Activated naive CD4-positive, alpha-beta T cell treated with anti-CD3 and anti-CD28 coated beads, Interleukin-2, amount 50 U/mL, for 24 hours (primary cell): ENCODE data around the gene AMN1.
A peak's percentile ranks its signal among the peaks of the same experiment; 100 is the strongest.
"Not testable (repeated sequence)": the region's sequence is repeated elsewhere in the genome, so short reads cannot be mapped to it uniquely, and the experiment has no call there.

Source experiments
- H3K27ac Mint-ChIP-seq: one replicate; pipeline ENCODE4 v1.8.0; 2021; ENCODE audit warnings: mild to moderate bottlenecking, mixed read lengths
- H3K27me3 Mint-ChIP-seq: one replicate; pipeline ENCODE4 v1.8.0; 2021; ENCODE audit warnings: mixed read lengths
- H3K36me3 Mint-ChIP-seq: one replicate; pipeline ENCODE4 v1.8.0; 2021; ENCODE audit warnings: mixed read lengths
- H3K4me1 Mint-ChIP-seq: one replicate; pipeline ENCODE4 v1.8.0; 2021; ENCODE audit warnings: mixed read lengths
- H3K4me3 Mint-ChIP-seq: one replicate; pipeline ENCODE4 v1.8.0; 2021; ENCODE audit warnings: mild to moderate bottlenecking, mixed read lengths
- H3K9me3 Mint-ChIP-seq: one replicate; pipeline ENCODE4 v1.8.0; 2021; ENCODE audit warnings: mixed read lengths

The AMN1 gene

GRCh38 chr12:31728917-31729640, at the start of gene AMN1:
AMN1 (minus strand) TSS chr12:31729021; CDS start chr12:31729008, 13 bp downstream.
- no peaks in the 10 kb centered on the region for H3K9me3 Mint-ChIP-seq

GRCh38 chr12:31773867-31774266, 45.0 kb upstream of the AMN1 start:
- H3K27ac Mint-ChIP-seq: peak overlapping the region; percentile 74
- H3K36me3 Mint-ChIP-seq: peaks cover 1% of the 10 kb centered on the region
- peaks cover 23% of the 10 kb centered on the region for H3K4me1 Mint-ChIP-seq
- peak overlapping the region; percentile 4 for H3K4me3 Mint-ChIP-seq
- no peaks in the 10 kb centered on the region for H3K9me3 Mint-ChIP-seq
- no peaks in the 10 kb centered on the region for H3K27me3 Mint-ChIP-seq

More at GRCh38 chr12:31728917-31729640, at the start of gene AMN1:
- no peaks in the 10 kb centered on the region for H3K27me3 Mint-ChIP-seq
- peaks cover 32% of the 10 kb centered on the region for H3K36me3 Mint-ChIP-seq
- H3K4me3 Mint-ChIP-seq: peak within 1 kb of the TSS; percentile 99
- H3K27ac Mint-ChIP-seq: peak within 1 kb of the TSS; percentile 99
- H3K4me1 Mint-ChIP-seq: peaks cover 57% of the 10 kb centered on the region

GRCh38 chr12:31773223-31773750, 44.5 kb upstream of the AMN1 start:
- H3K27me3 Mint-ChIP-seq: no peaks in the 10 kb centered on the region
- H3K4me3 Mint-ChIP-seq: peak overlapping the region; percentile 4
- H3K27ac Mint-ChIP-seq: peak overlapping the region; percentile 74

GRCh38 chr12:31772685-31773222, 43.9 kb upstream of the AMN1 start:
- Mint-ChIP-seq H3K9me3 (no peaks in the 10 kb centered on the region), H3K27me3 (no peaks in the 10 kb centered on the region), H3K27ac (no peak overlapping the region), H3K4me3 (no peak overlapping the region), H3K36me3 (peaks cover 1% of the 10 kb centered on the region), H3K4me1 (peaks cover 28% of the 10 kb centered on the region)

More at GRCh38 chr12:31773223-31773750, 44.5 kb upstream of the AMN1 start:
- no peaks in the 10 kb centered on the region for H3K9me3 Mint-ChIP-seq
- H3K4me1 Mint-ChIP-seq: peaks cover 23% of the 10 kb centered on the region
- H3K36me3 Mint-ChIP-seq: peaks cover 1% of the 10 kb centered on the region

GRCh38 chr12:31772186-31772585, 43.4 kb upstream of the AMN1 start:
- H3K4me3 Mint-ChIP-seq: no peak overlapping the region
- H3K9me3 Mint-ChIP-seq: no peaks in the 10 kb centered on the region
- peaks cover 1% of the 10 kb centered on the region for H3K36me3 Mint-ChIP-seq
- no peak overlapping the region for H3K27ac Mint-ChIP-seq
- peaks cover 32% of the 10 kb centered on the region for H3K4me1 Mint-ChIP-seq
- no peaks in the 10 kb centered on the region for H3K27me3 Mint-ChIP-seq

GRCh38 chr12:31768046-31768445, 39.2 kb upstream of the AMN1 start:
- Mint-ChIP-seq H3K4me1 (peaks cover 27% of the 10 kb centered on the region), H3K4me3 (no peak overlapping the region), H3K27ac (peak overlapping the region; percentile 41), H3K9me3 (peaks cover 9% of the 10 kb centered on the region), H3K36me3 (peaks cover 4% of the 10 kb centered on the region), H3K27me3 (no peaks in the 10 kb centered on the region)

GRCh38 chr12:31765931-31766330, 37.1 kb upstream of the AMN1 start:
- Mint-ChIP-seq H3K27ac (no peak overlapping the region), H3K4me1 (peaks cover 22% of the 10 kb centered on the region)

GRCh38 chr12:31759632-31760459, 31.0 kb upstream of the AMN1 start:
- Mint-ChIP-seq H3K36me3 (peaks cover 2% of the 10 kb centered on the region), H3K9me3 (peaks cover 6% of the 10 kb centered on the region), H3K4me1 (peaks cover 23% of the 10 kb centered on the region), H3K4me3 (no peak overlapping the region), H3K27ac (no peak overlapping the region), H3K27me3 (no peaks in the 10 kb centered on the region)

More at GRCh38 chr12:31765931-31766330, 37.1 kb upstream of the AMN1 start:
- H3K4me3 Mint-ChIP-seq: no peak overlapping the region
- H3K27me3 Mint-ChIP-seq: no peaks in the 10 kb centered on the region
- H3K36me3 Mint-ChIP-seq: peaks cover 3% of the 10 kb centered on the region
- H3K9me3 Mint-ChIP-seq: peaks cover 11% of the 10 kb centered on the region

GRCh38 chr12:31758297-31758696, 29.5 kb upstream of the AMN1 start:
- not testable (repeated sequence) for H3K27me3 Mint-ChIP-seq, H3K36me3 Mint-ChIP-seq, H3K4me3 Mint-ChIP-seq, H3K9me3 Mint-ChIP-seq, H3K27ac Mint-ChIP-seq
- peaks cover 19% of the 10 kb centered on the region for H3K4me1 Mint-ChIP-seq

- Mint-ChIP-seq H3K36me3 (no peaks in the 10 kb centered on the region), H3K9me3 (no peaks in the 10 kb centered on the region), H3K4me1 (peaks cover 22% of the 10 kb centered on the region)
These were observed 28.2 kb upstream of the AMN1 start for GRCh38 chr12:31756977-31757420.

GRCh38 chr12:31752450-31752849, 23.6 kb upstream of the AMN1 start:
- Mint-ChIP-seq H3K27me3 (no peaks in the 10 kb centered on the region), H3K4me3 (no peak overlapping the region), H3K4me1 (peaks cover 37% of the 10 kb centered on the region), H3K27ac (no peak overlapping the region), H3K9me3 (no peaks in the 10 kb centered on the region), H3K36me3 (peaks cover 2% of the 10 kb centered on the region)

More at GRCh38 chr12:31756977-31757420, 28.2 kb upstream of the AMN1 start:
- no peak overlapping the region for H3K27ac Mint-ChIP-seq
- no peaks in the 10 kb centered on the region for H3K27me3 Mint-ChIP-seq
- H3K4me3 Mint-ChIP-seq: no peak overlapping the region

GRCh38 chr12:31751085-31751484, 22.3 kb upstream of the AMN1 start:
- H3K4me1 Mint-ChIP-seq: peaks cover 48% of the 10 kb centered on the region
- no peak overlapping the region for H3K4me3 Mint-ChIP-seq
- H3K9me3 Mint-ChIP-seq: no peaks in the 10 kb centered on the region
- H3K27me3 Mint-ChIP-seq: no peaks in the 10 kb centered on the region
- H3K36me3 Mint-ChIP-seq: peaks cover 2% of the 10 kb centered on the region
- H3K27ac Mint-ChIP-seq: peak overlapping the region; percentile 55

GRCh38 chr12:31750747-31751039, 21.9 kb upstream of the AMN1 start:
- no peak overlapping the region for H3K4me3 Mint-ChIP-seq

GRCh38 chr12:31749024-31749704, 20.3 kb upstream of the AMN1 start:
- H3K36me3 Mint-ChIP-seq: peaks cover 2% of the 10 kb centered on the region
- peak overlapping the region; percentile 83 for H3K27ac Mint-ChIP-seq
- no peaks in the 10 kb centered on the region for H3K27me3 Mint-ChIP-seq
- peak overlapping the region; percentile 24 for H3K4me3 Mint-ChIP-seq
- peaks cover 68% of the 10 kb centered on the region for H3K4me1 Mint-ChIP-seq
- H3K9me3 Mint-ChIP-seq: no peaks in the 10 kb centered on the region

More at GRCh38 chr12:31750747-31751039, 21.9 kb upstream of the AMN1 start:
- Mint-ChIP-seq H3K4me1 (peaks cover 52% of the 10 kb centered on the region), H3K27ac (peak overlapping the region; percentile 76), H3K27me3 (no peaks in the 10 kb centered on the region), H3K9me3 (no peaks in the 10 kb centered on the region), H3K36me3 (peaks cover 2% of the 10 kb centered on the region)

GRCh38 chr12:31745242-31745641, 16.4 kb upstream of the AMN1 start:
- Mint-ChIP-seq H3K9me3 (no peaks in the 10 kb centered on the region), H3K4me1 (peaks cover 86% of the 10 kb centered on the region), H3K27me3 (no peaks in the 10 kb centered on the region), H3K36me3 (no peaks in the 10 kb centered on the region), H3K27ac (peak overlapping the region; percentile 48), H3K4me3 (peak overlapping the region; percentile 39)
